Subcutaneous adipose tissue (tissue), 4 donors: ENCODE measurements around the gene GOSR1. TPM values are rescaled to one million over a fixed set of nuclear protein-coding genes. Genes with fewer than 3 reads are reported as not detected.

Experiments
- total RNA-seq, 4 donors: library from RNA; depleted of rRNA; stranded (reverse); fragments of >200 nt; gene quantifications; one replicate each; pipeline ENCODE4 v1.1.0, GENCODE V29; 2016
- TF ChIP-seq, protein P1 (sequence below): fragments of 450-650 bp; IDR thresholded peaks from one replicate; pipeline ENCODE4 v1.5.1; 2016; ENCODE audit warnings: low read depth, mild to moderate bottlenecking, control low read depth, antibody characterized with exemption, moderate library complexity

Gene GOSR1
- total RNA-seq, 4 donors from 2014 or later, result 32.8 to 77.9 (median 36.6) TPM

DNA sequence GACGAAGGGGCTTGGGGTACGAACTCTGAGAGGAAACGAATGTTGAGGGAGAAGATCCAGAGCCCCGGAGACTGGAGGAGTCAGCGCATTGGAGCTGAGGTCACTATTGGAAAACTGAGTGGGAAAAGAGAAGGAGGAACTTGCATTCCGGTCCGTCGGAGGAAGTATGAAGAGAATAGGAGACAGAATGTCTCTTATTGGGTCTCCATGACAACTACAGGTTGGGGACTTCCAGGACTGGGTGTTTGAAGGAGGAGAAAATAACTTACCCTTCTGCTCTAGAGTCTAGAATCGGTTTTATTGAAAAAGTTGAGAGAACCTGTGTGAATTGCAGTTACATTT lies 537 bp downstream of the GOSR1 start:
- TF ChIP-seq, protein P1, sequence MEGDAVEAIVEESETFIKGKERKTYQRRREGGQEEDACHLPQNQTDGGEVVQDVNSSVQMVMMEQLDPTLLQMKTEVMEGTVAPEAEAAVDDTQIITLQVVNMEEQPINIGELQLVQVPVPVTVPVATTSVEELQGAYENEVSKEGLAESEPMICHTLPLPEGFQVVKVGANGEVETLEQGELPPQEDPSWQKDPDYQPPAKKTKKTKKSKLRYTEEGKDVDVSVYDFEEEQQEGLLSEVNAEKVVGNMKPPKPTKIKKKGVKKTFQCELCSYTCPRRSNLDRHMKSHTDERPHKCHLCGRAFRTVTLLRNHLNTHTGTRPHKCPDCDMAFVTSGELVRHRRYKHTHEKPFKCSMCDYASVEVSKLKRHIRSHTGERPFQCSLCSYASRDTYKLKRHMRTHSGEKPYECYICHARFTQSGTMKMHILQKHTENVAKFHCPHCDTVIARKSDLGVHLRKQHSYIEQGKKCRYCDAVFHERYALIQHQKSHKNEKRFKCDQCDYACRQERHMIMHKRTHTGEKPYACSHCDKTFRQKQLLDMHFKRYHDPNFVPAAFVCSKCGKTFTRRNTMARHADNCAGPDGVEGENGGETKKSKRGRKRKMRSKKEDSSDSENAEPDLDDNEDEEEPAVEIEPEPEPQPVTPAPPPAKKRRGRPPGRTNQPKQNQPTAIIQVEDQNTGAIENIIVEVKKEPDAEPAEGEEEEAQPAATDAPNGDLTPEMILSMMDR, result no peak

DNA sequence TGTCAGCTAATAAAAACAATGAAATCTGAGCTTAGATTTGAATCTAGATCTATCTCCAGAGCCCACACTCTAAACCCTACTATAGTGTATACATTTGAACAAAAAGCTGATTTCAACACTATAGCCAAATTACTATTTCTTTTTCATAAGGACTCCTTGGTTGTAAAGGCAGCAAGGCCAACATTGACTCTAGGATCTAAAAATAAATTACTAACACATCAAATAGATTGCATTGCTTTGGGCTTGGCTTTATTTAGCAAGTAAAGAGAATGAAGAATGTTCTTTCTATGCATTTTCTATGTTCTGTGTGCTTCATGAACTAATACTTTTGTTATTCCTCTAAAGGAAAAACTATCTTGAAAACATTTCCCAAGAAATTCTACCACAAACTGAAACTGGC lies 5.3 kb downstream of the GOSR1 start:
- TF ChIP-seq, protein P1, result no peak

DNA sequence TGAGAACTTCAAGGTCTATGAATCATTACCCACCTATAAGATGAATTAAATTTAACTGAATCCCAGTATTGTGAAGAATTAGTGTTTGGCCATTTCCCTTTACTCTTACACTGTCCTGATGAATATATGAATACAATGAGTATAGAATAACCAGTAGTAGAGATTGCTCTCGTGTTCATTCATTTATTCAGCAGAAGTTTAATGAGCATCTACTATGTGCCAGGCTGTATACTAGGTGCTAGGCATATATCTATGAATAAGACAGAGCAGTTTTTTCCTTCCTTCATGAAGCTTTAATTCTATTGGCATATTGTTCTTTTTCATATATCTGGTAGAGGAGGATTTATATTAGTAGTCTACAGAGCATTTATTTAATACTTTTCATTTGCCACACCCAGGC lies 6.0 kb downstream of the GOSR1 start:
- TF ChIP-seq, protein P1, result no peak

DNA sequence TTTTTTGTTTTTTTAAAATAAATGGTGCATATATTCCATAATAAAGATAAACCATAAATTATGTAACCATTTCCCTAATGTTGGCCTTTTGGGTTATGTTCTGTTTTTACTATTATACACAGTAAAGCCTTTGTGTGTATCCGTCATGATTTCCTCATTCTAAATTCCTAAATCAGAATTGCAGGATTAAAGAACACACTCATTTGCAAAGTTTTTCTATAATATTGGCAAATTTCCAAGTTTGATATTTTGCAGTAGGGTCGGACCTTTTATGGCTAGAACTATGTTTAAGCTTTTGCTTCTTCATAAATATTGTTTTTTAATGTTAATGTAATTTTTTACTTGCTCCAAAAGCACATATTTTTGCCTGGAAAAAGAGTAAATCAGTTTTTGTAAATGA lies 16.6 kb downstream of the GOSR1 start:
- TF ChIP-seq, protein P1, result no peak

DNA sequence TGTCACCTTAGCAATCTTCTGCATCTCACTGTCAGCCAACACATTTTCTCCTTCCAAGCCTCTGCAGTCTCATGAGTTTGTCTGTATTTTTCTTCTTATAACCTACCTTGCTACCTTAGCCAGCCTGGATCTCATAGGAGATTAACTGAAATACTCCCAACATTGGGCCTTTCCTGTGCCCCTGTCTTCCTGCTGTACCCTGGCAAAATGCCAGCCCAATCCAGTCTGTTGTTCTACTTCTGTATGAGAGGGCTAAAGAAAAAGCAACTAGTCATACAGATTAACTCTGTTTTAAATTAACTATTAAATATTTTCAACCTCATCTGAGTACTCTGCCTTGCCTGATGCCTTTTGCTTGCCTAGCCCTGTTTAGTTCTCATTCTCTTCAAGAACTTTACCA lies 18.4 kb downstream of the GOSR1 start:
- TF ChIP-seq, protein P1, result no peak

DNA sequence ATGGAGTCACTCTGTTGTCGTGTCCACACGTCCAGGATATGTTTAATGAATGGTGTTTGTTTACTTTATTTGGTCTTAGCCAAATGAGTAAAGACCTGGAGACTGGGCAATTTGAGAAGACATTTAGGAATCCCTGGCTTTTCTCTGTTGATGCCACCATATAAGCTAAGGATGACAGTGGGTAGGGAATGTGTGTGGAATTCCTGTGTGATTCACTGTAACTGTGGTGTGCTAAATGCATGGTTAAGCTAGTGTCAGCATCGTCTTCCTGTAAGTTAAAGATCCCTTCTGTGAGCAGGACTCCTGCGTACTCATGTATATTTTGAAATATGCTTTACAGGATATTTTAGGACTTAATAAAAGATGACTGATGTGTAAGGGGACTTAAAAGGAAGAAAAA lies 26.4 kb downstream of the GOSR1 start:
- TF ChIP-seq, protein P1, result no peak

DNA sequence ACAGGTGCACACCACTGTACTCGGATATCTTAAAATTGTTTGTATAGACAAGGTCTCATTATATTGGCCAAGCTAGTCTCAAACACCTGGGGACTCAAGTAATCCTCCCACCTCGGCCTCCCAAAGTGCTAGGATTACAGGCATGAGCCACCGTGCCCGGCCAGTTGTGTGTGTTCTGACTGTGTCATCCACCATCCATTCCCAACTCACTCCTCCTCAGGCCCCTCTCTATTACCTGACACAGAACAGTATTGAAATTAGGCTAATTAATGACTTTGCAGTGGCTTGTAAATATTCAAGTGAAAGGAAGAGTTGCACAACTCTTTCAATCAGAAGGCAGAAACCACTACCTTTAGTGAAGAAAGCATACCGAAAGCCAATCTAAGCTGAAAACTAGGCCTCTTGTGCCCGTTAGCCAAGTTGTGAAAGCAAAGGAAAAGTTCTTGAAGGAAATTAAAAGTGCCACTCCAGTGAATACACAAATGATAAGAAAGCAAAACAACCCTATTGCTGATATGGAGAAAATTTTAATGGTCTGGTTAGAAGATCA lies 28.7 kb downstream of the GOSR1 start:
- TF ChIP-seq, protein P1, result no peak

DNA sequence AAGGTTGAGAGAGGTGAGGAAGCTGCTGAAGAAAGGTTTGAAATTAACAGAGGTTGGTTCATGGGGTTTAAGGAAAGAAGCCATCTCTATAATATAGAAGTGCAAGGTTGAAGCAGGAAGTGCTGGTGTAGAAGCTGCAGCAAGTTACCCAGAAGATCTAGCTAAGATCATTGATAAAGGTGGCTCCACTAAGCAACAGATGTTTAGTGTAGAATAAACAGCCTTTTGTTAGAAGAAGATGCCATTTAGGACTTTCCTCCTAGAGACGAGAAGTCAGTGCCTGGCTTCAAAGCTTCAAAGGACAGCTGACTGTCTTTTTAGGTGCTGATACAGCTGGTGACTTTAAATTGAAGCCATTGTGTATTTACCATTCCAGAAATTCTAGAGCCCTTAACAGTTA lies 29.3 kb downstream of the GOSR1 start:
- TF ChIP-seq, protein P1, result no peak
